HepG2 (cell line): Measurements from ENCODE around the gene ZFAND2A. TPM values are rescaled to one million over a fixed set of nuclear protein-coding genes. Genes with fewer than 3 reads are reported as not detected.
"Not testable (repeated sequence)": the region's sequence is repeated elsewhere in the genome, so short reads cannot be mapped to it uniquely, and the experiment has no call there.

ENCODE experiments used
- ATAC-seq: fragments of 200-7000 bp; cut with Tn5 transposase; 3 replicates; pipeline ENCODE4 v1.9.1; 2020; ENCODE audit warnings: mild to moderate bottlenecking, moderate library complexity
- BruUV-seq: library from RNA; stranded (reverse); fragments of 400-500 nt; replicated peaks from 2 replicates; lab custom pipeline; 2021; lab: Mats Ljungman, UMichigan
- CTCF ChIA-PET: fragments of 300-600 bp; formaldehyde crosslinking; extraction: SDS; loops from one replicate; lab custom pipeline; 2021; ENCODE audit warnings: low total read pairs, inconsistent platforms, low intra/inter-chr PET ratio; lab: Yijun Ruan, JAX
- POLR2A ChIA-PET: fragments of 350-600 bp; sonication (Branson Sonifier 250); formaldehyde crosslinking; loops from one replicate; lab custom pipeline; 2020; ENCODE audit warnings: antibody characterized with exemption, inconsistent platforms; lab: Yijun Ruan, JAX
- DNase-seq: peaks from one replicate; pipeline ENCODE4 v3.0.0-alpha.2; 2015; ENCODE audit warnings: low spot score
- FAIRE-seq: peaks from 3 replicates; lab custom pipeline; 2011; peaks lifted over from hg19 to GRCh38; lab: Jason Lieb, UNC
- H2AFZ ChIP-seq: one replicate; pipeline ENCODE4 v1.6.1; 2011; ENCODE audit warnings: low read length, inconsistent platforms
- H3K27ac ChIP-seq: fragments of 300-600 bp; 3 replicates; pipeline ENCODE4 v1.8.0; 2011; ENCODE audit warnings: mixed run types, mild to moderate bottlenecking, mixed read lengths, low read length, inconsistent platforms; ENCODE audit not compliant: insufficient read depth; ENCODE audit errors: extremely low read length
- H3K27me3 ChIP-seq, 2 experiments: fragments of 200-600 bp in 1 of 2; 2 replicates in 1 of 2; 3 replicates in 1 of 2; pipeline versions ENCODE4 v1.6.0 to v1.8.0; 2011; ENCODE audit warnings: low read length in 2 of 2, mild to moderate bottlenecking in 2 of 2, moderate library complexity in 2 of 2, inconsistent platforms in 1 of 2; ENCODE audit not compliant: insufficient read depth in 2 of 2, control insufficient read depth in 1 of 2
- H3K36me3 ChIP-seq, 2 experiments: fragments of 200-600 bp in 1 of 2; replicated peaks in 1 of 2; 2 replicates in 1 of 2; 3 replicates in 1 of 2; pipeline versions ENCODE4 v1.5.1 to v1.8.0; 2011; ENCODE audit warnings: low read length in 2 of 2, inconsistent platforms in 1 of 2; ENCODE audit not compliant: insufficient read depth in 2 of 2, control insufficient read depth in 1 of 2
- H3K4me1 ChIP-seq: 2 replicates; pipeline ENCODE4 v1.5.1; 2012; ENCODE audit warnings: low read length, inconsistent platforms; ENCODE audit not compliant: insufficient read depth
- H3K4me2 ChIP-seq: 2 replicates; pipeline ENCODE4 v1.6.0; 2011; ENCODE audit warnings: low read depth, low read length, inconsistent platforms
- H3K4me3 ChIP-seq, 3 experiments: fragments of 200-600 bp in 1 of 3; sonication (generic), shearing (Covaris generic) in 1 of 3; replicated peaks in 1 of 3; 2 replicates each; pipeline ENCODE4 v1.5.1; 2011 to 2016; ENCODE audit warnings: low read length in 3 of 3, inconsistent platforms in 2 of 3, low read depth in 2 of 3, mild to moderate bottlenecking in 2 of 3, control low read depth in 1 of 3, mixed read lengths in 1 of 3; ENCODE audit not compliant: insufficient read depth in 1 of 3
- H3K79me2 ChIP-seq: one replicate; pipeline ENCODE4 v1.6.1; 2011; ENCODE audit warnings: low read length, inconsistent platforms; ENCODE audit not compliant: insufficient read depth
- H3K9ac ChIP-seq: 2 replicates; pipeline ENCODE4 v1.6.0; 2011; ENCODE audit warnings: mild to moderate bottlenecking, low read depth, low read length, inconsistent platforms; ENCODE audit not compliant: insufficient read depth
- H3K9me3 ChIP-seq: 2 replicates; pipeline ENCODE4 v1.5.1; 2012; ENCODE audit warnings: mild to moderate bottlenecking, low read length
- H4K20me1 ChIP-seq: 2 replicates; pipeline ENCODE4 v1.6.0; 2011; ENCODE audit warnings: inconsistent platforms, mild to moderate bottlenecking, low read length, moderate library complexity; ENCODE audit not compliant: insufficient read depth
- ATF7 ChIP-seq, 2 experiments: fragments of 450-650 bp in 1 of 2; sonication (generic) in 1 of 2; formaldehyde crosslinking in 1 of 2; IDR thresholded peaks; 2 replicates each; pipeline versions ENCODE4 v1.4.0 to v1.6.1; 2016 to 2020; ENCODE audit warnings: antibody characterized with exemption in 1 of 2, mild to moderate bottlenecking in 1 of 2, missing genetic modification reagents in 1 of 2
- CREB1 ChIP-seq, 2 experiments: fragments of 450-650 bp in 1 of 2; IDR thresholded peaks; 2 replicates each; pipeline ENCODE4 v1.6.1; 2016 to 2017; ENCODE audit warnings: control low read depth in 1 of 2, mild to moderate bottlenecking in 1 of 2, missing compliant biosample characterization in 1 of 2, missing genetic modification characterization in 1 of 2
- WGBS: methylation state at CpG from one replicate; pipeline ENCODE4 v1.1.6; 2017; ENCODE audit warnings: low lambda C conversion rate; 5-methylcytosine and 5-hydroxymethylcytosine counted together
- in situ Hi-C: cut with HindIII; loops from 2 replicates; pipeline ENCODE4 v1.10.0; 2017; ENCODE audit warnings: low pct_unique_long_range_greater_than_20kb; ENCODE audit not compliant: extremely low pct_ligation_motif_present
- intact Hi-C: fragments of 100-400 bp; cut with micrococcal nuclease; formaldehyde crosslinking; loops from one replicate; pipeline ENCODE4 v1.10.0; 2022; ENCODE audit not compliant: unreplicated experiment
- polyA plus RNA-seq, 8 experiments: library from polyadenylated mRNA; depleted of rRNA in 3 of 8; stranded (reverse) in 7 of 8; unstranded in 1 of 8; fragments of >200 nt; fragmentation: Illumina TruSeq in 4 of 8; extraction: Trizol in 4 of 8; gene quantifications; 2 replicates each; pipeline versions ENCODE4 v1.2.1 to v1.2.3, GENCODE V29; 2011 to 2016; ENCODE audit warnings: low read depth in 4 of 8, missing spikeins in 1 of 8, mixed read lengths in 1 of 8; ENCODE audit not compliant: insufficient read depth in 1 of 8
- total RNA-seq, 5 experiments: library from RNA; depleted of rRNA; stranded (reverse); fragments of >200 nt; fragmentation: Illumina TruSeq; extraction: Trizol; gene quantifications; 2 replicates each; pipeline ENCODE4 v1.2.3, GENCODE V29; 2016; ENCODE audit warnings: low read depth in 1 of 5

The ZFAND2A gene
- total and polyA plus RNA-seq, 2 of the 13 experiments (the other 11 are each of a cell fraction or from before 2014, with no cell fraction given): 140 to 153 TPM

DNA sequence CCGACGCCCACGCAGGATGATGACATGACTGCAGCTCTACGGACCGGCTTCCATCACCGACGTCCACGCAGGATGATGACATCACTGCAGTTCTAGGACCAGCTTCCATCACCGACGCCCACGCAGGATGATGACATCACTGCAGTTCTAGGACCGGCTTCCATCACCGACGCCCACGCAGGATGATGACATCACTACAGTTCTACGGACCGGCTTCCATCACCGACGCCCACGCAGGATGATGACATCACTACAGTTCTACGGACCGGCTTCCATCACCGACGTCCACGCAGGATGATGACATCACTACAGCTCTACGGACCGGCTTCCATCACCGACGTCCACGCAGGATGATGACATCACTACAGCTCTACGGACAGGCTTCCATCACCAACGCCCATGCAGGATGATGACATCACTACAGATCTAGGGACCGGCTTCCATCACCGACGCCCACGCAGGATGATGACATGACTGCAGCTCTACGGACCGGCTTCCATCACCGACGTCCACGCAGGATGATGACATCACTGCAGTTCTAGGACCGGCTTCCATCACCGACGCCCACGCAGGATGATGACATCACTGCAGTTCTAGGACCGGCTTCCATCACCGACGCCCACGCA lies 43.5 kb downstream of the ZFAND2A start:
- POLR2A ChIA-PET; H4K20me1 ChIP-seq; ATAC-seq; H3K9me3 ChIP-seq; intact Hi-C loops; H3K4me3 ChIP-seq; in situ Hi-C loops; H2AFZ ChIP-seq; H3K27me3 ChIP-seq; H3K4me1 ChIP-seq; FAIRE-seq; H3K9ac ChIP-seq; BruUV-seq; CTCF ChIA-PET; H3K27ac ChIP-seq; H3K4me2 ChIP-seq; DNase-seq; TF ChIP-seq CREB1, ATF7 (CRISPR knock-in tag; IDR thresholded peaks at IDR 0.05): not testable (repeated sequence)
- 97% methylated on average over 48 of the region's 49 CpGs for WGBS
- H3K36me3 ChIP-seq: peaks cover 9 to 25% of the 10 kb centered on the region in 2 experiments; a peak in 3 of 5 replicates
- peak; percentile 84 for TF ChIP-seq CREB1 (IDR thresholded peaks at IDR 0.05)
- peak; percentile 92 for TF ChIP-seq ATF7 (IDR thresholded peaks at IDR 0.05)
- peaks cover 17% of the 10 kb centered on the region for H3K79me2 ChIP-seq

DNA sequence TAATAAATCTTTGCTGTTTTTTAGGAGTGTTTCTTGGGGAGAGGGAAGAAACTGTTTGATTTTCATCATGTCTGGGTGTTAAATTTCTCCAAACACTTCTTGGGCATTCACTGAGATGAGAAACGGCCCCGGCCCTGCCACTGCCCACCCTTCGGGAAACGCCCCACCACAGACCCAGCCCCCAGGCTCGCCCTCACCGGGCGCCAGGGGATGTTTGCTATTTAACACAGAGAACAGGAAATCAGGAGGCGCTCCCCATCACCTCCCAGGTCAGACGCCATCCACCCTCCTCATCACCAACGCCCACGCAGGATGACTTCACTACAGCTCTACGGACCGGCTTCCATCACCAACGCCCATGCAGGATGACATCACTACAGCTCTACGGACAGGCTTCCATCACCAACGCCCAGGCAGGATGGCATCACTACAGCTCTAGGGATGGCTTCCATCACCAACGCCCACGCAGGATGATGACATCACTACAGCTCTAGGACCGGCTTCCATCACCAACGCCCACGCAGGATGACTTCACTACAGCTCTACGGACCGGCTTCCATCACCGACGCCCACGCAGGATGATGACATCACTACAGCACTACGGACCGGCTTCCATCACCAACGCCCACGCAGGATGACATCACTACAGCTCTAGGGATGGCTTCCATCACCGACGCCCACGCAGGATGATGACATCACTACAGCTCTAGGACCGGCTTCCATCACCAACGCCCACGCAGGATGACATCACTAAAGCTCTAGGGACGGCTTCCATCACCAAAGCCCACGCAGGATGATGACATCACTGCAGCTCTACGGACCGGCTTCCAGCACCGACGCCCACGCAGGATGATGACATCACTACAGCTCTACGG lies 44.6 kb downstream of the ZFAND2A start:
- H2AFZ ChIP-seq; in situ Hi-C loops; ATAC-seq; BruUV-seq; H3K27ac ChIP-seq; H3K4me1 ChIP-seq; intact Hi-C loops; H3K4me2 ChIP-seq; FAIRE-seq; DNase-seq; CTCF ChIA-PET; H4K20me1 ChIP-seq; H3K9ac ChIP-seq; POLR2A ChIA-PET; H3K4me3 ChIP-seq; H3K9me3 ChIP-seq; H3K27me3 ChIP-seq; TF ChIP-seq ATF7, CREB1 (CRISPR knock-in tag; IDR thresholded peaks at IDR 0.05): not testable (repeated sequence)
- 98% methylated on average over 44 of the region's 44 CpGs for WGBS
- TF ChIP-seq ATF7 (IDR thresholded peaks at IDR 0.05): peak; percentile 89
- TF ChIP-seq CREB1 (IDR thresholded peaks at IDR 0.05): peak; percentile 85
- H3K79me2 ChIP-seq: peaks cover 11% of the 10 kb centered on the region
- H3K36me3 ChIP-seq: peaks cover 9 to 25% of the 10 kb centered on the region in 2 experiments; a peak in 3 of 5 replicates
